C4-2B (cell line): ENCODE data around the gene ZNF467.

Experiments used
- H3K27ac ChIP-seq: fragments of 450-650 bp; 2 replicates; pipeline ENCODE4 v1.5.1; 2017
- CTCF ChIP-seq: fragments of 450-650 bp; conservative IDR thresholded peaks from 2 replicates; pipeline ENCODE4 v1.5.1; 2017; ENCODE audit warnings: mild to moderate bottlenecking
- ZFX ChIP-seq: fragments of 450-650 bp; IDR thresholded peaks from 2 replicates; pipeline ENCODE4 v1.6.1; 2017

ZNF467 gene

GRCh38 chr7:149762610-149763009 lies 10.8 kb downstream of the ZNF467 start:
- H3K27ac ChIP-seq: no peak overlapping the region
- no peak for TF ChIP-seq ZFX
- TF ChIP-seq CTCF: no peak

- TF ChIP-seq CTCF: no peak
- TF ChIP-seq ZFX: no peak
- H3K27ac ChIP-seq: no peak overlapping the region
Measured at GRCh38 chr7:149762089-149762488, 11.3 kb downstream of the ZNF467 start.

GRCh38 chr7:149761307-149761706 lies 12.1 kb downstream of the ZNF467 start:
- TF ChIP-seq CTCF: no peak
- TF ChIP-seq ZFX: no peak
- no peak overlapping the region for H3K27ac ChIP-seq

GRCh38 chr7:149760538-149760937 lies 12.8 kb downstream of the ZNF467 start:
- TF ChIP-seq ZFX (no peak), CTCF (no peak)
- no peak overlapping the region for H3K27ac ChIP-seq

- TF ChIP-seq ZFX (no peak), CTCF (no peak)
- H3K27ac ChIP-seq: no peak overlapping the region
Measured at GRCh38 chr7:149759093-149759860, 14.1 kb downstream of the ZNF467 start.

GRCh38 chr7:149753375-149754233 lies 19.8 kb downstream of the ZNF467 start:
- H3K27ac ChIP-seq: no peak overlapping the region
- TF ChIP-seq ZFX (no peak), CTCF (peak; percentile 92)

- TF ChIP-seq ZFX (no peak), CTCF (no peak)
Measured at GRCh38 chr7:149752646-149753045, 20.7 kb downstream of the ZNF467 start.

More at GRCh38 chr7:149752646-149753045, 20.7 kb downstream of the ZNF467 start:
- no peak overlapping the region for H3K27ac ChIP-seq
